ENCODE data around the gene SUOX.
A peak's percentile ranks its signal among the peaks of the same experiment; 100 is the strongest.
"Not testable (repeated sequence)": the region's sequence is repeated elsewhere in the genome, so short reads cannot be mapped to it uniquely, and the experiment has no call there.

SUOX gene

DNA sequence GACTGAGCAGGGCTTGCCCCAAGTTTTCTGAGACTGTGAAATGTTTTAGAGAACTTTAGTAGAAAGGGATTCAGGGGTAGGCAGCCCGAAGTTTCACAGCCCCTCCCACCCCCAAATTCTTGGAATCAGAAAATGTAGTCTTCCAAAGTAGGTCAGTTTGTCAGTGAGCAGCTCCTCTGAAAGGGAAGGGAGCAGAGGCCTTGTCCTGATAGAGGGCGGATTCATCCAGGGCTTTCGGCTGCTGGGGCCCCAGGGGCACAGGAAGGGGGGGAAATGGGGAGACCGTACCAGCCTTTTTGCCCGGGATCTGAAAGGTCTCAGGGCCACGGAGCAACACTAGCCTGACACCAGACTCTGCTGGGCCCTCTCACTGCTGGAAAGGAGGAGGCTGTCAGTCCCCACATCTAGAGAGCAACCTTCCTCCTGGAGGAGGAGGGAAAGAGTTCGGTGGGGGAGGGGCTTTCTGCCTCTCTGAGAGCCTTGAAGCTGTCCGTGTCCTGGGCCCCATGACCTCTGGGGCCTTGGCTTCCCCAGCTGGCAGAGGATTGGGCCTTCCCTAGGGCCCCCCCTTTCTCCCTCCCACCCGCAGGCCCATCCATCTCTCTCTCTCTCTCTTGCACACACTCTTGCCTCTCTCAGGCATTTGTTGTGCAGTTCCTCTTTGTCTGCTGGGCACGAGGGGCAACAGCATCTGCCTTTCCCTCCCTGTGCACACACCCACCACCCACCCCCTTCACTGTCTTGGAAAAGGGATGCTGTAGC, 23.5 kb downstream of the SUOX start, which contains the start of gene IKZF4:
Gene IKZF4 (plus strand): TSS at position 621 of the 762 bp plus-strand sequence. CDS start 451 bp downstream, outside the sequence.
- DNase-seq (ENCODE audit: low read depth in 2 of 2), result no peak

DNA sequence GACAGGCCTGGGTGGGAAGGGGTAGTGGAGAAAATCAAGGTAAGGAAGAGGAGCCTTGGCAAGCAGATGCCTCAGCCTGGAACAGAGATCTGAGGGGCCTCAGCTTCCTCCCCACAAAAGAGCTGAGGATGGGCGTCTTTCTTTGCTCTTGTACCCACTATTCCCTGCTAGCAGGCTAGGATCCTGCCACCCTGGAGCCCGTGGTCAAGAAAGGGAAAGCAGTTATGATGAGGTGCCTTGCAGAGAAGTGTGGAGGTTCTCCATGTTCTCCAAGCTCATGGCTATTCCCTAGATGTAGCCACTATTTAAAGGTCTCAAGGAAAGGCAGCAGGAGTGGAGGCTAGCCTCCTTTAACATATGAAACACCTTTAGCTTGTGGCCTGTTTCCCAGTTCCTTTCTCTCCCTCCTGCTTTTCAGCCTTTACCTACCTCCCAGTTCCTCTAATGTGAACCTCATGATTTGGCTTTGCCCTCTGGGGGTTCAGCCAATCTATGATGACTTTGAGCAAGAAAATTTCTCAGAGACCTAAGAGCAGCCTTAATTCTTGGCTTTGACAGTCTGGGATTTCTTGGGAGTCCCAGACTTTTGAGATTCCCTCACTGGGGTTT, 24.9 kb downstream of the SUOX start:
- no peak for DNase-seq (ENCODE audit: low read depth in 2 of 2)

DNA sequence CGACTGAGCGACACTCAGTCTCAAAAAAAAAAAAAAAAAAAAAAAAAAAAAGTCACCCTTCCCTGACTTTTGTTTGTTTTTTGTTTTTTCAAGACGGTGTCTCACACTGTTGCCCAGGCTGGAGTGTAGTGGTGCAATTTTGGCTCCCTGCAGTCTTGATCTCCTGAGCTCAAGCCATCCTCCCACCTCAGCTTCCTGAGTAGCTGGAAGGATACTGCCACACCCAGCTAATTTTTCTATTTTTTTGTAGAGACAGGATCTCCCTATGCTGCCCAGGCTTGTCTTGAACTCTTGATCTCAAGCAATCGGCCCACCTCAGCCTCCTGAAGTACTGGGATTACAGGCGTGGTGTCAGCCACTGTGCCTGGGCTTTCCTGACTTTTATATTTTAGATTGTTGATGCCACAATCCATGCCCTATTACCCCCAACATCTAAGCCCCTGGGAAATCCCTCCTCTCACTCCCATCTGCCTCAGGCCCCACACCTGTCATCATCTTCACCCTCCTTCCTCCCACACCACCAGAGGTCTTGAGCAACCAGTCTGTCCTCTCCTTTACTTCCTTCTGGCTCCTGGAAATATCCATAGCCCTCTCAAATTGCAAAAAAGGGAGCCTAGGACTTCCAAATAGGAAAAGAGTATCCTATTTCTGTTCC, 31.6 kb downstream of the SUOX start:
- DNase-seq (ENCODE audit: low read depth in 2 of 2), result no peak

DNA sequence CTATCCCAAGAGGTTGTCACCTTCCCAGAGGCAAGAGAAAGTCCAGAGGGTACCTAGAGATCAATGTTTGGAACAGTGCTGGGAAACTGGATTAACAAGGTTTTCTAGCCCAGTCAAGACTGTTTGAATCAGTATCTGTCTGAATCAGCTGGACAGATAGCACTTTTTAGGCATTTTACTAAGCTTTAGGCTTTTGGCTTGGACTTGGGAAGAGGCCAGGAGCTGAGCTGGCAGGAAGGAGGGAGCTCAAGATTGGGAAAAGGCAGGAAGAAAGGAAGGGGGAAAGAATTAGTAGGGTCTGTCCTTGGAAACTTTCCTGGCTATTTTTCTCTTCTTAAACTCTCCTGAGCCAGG, 32.1 kb downstream of the SUOX start:
- DNase-seq (ENCODE audit: low read depth in 2 of 2), result no peak

DNA sequence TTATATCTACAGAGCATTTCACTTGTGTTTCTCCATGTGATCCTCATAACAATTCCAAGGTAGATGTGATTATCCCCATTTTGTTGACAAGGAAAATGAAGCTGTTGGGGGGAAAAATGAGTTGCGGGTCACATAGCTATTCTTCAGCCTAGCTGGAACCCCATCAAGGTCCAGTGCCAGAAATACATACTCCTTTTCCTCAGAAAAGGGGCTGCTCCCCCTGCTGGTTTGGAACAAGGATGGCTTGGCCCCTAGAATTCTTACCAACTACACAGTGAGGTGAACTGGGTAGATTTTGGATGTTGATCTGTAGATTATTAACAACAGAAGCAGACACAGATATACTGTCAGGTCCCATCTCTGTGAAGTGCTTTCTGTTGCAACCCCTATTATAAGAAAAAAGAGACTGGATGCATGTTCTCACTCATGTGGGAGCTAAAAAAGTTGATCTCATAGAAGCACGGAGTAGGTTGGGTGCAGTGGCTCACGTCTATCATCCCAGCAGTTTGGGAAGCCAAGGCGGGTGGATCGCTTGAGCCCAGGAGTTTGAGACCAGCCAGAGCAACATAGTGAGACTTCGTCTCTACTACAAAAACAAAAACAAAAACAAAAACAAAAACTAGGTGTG, 32.7 kb downstream of the SUOX start:
- no peak for DNase-seq (ENCODE audit: low read depth in 2 of 2)

DNA sequence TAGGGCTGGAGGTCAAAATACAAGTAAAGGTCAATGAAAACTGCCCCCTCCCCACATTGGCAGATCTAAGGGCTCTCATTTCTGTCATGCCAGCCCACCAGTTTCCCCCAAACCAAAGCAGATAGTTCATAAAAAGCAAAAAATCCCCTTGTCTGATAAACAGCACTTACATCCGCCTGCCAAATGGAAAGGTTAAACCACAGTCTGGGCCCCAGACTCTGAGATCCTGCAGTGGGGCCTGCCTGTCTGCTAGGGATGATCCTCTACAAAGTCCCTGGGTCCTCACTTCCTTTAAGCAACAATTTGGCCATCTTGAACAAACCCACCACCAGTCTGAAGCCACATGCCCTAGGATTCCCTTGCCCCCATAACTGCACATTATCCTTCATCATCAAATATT, 34.9 kb downstream of the SUOX start:
- no peak for DNase-seq (ENCODE audit: low read depth in 2 of 2)

DNA sequence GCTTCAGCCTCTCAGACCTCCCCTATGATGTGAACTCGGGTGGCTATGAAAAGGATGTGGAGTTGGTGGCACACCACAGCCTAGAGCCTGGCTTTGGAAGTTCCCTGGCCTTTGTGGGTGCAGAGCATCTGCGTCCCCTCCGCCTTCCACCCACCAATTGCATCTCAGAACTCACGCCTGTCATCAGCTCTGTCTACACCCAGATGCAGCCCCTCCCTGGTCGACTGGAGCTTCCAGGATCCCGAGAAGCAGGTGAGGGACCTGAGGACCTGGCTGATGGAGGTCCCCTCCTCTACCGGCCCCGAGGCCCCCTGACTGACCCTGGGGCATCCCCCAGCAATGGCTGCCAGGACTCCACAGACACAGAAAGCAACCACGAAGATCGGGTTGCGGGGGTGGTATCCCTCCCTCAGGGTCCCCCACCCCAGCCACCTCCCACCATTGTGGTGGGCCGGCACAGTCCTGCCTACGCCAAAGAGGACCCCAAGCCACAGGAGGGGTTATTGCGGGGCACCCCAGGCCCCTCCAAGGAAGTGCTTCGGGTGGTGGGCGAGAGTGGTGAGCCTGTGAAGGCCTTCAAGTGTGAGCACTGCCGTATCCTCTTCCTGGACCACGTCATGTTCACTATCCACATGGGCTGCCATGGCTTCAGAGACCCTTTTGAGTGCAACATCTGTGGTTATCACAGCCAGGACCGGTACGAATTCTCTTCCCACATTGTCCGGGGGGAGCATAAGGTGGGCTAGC, 37.7 kb downstream of the SUOX start:
- no peak for DNase-seq (ENCODE audit: low read depth in 2 of 2)

DNA sequence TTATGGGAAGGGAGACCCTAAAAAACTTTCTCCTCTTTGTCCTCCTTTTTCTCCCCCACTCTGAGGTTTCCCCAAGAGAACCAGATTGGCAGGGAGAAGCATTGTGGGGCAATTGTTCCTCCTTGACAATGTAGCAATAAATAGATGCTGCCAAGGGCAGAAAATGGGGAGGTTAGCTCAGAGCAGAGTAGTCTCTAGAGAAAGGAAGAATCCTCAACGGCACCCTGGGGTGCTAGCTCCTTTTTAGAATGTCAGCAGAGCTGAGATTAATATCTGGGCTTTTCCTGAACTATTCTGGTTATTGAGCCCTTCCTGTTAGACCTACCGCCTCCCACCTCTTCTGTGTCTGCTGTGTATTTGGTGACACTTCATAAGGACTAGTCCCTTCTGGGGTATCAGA, 40.1 kb downstream of the SUOX start:
- no peak for DNase-seq (ENCODE audit: low read depth in 2 of 2)

DNA sequence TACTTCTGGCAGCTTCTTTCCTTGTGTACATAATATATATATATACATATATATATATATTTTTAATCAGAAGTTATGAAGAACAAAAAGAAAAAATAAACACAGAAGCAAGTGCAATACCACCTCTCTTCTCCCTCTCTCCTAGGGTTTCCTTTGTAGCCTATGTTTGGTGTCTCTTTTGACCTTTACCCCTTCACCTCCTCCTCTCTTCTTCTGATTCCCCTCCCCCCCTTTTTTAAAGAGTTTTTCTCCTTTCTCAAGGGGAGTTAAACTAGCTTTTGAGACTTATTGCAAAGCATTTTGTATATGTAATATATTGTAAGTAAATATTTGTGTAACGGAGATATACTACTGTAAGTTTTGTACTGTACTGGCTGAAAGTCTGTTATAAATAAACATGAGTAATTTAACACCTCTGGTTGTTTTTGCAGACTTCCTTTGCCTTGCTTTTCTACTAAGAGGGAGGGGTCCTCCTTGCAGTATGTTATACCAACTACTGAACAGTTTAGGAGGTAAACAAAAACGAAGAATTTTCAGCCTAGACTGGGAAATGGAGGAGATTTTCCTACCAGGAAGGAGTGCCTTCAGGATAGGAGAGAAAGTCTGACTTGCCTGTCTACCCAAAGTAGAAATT, 41.1 kb downstream of the SUOX start:
- DNase-seq (ENCODE audit: low read depth in 2 of 2), result no peak

DNA sequence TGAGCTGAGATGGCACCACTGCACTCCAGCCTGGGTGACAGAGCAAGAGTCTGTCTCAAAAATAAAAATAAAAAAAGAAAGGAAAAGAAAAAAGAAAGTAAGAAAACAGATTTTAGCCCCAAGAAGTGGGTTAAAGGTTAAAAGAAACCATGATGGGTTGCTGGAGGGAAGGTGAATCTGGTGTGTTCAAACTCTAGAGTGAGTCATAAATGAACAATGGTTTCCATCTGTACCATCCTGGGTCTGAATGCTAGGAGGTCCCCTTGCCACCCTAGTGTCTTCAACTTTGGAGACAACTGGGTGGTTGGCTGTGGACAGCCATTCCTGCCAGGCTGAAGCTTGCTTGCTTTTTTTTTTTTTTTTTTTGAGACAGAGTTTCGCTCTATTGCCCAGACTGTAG, 43.1 kb downstream of the SUOX start:
- DNase-seq (ENCODE audit: low read depth in 2 of 2), result no peak

DNA sequence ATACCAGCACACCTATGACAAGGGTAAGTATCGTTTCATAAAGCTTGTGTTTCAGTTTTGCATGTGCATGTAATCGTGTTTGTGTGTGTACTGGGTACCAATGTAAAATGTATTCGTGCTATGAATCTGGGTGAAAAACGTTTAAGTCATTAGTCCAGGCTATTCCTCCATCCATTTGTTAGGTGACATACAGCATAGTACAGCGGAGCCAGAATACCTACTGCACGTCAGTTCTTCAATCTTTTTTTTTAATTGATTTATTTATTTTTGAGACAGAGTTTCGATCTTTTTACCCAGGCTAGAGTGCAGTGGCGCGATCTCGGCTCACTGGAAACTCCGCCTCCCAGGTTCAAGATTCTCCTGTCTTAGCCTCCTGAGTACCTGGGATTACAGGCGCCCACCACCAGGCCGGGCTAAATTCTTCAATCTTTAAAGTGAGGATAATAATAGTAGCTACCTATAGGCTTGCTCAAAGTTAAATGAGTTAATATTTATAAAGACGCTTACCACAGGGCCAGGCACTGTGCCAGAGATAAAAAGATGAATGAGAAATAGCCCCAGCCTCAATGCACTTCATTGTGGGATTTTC, 44.0 kb downstream of the SUOX start:
- DNase-seq (ENCODE audit: low read depth in 2 of 2), result no peak

DNA sequence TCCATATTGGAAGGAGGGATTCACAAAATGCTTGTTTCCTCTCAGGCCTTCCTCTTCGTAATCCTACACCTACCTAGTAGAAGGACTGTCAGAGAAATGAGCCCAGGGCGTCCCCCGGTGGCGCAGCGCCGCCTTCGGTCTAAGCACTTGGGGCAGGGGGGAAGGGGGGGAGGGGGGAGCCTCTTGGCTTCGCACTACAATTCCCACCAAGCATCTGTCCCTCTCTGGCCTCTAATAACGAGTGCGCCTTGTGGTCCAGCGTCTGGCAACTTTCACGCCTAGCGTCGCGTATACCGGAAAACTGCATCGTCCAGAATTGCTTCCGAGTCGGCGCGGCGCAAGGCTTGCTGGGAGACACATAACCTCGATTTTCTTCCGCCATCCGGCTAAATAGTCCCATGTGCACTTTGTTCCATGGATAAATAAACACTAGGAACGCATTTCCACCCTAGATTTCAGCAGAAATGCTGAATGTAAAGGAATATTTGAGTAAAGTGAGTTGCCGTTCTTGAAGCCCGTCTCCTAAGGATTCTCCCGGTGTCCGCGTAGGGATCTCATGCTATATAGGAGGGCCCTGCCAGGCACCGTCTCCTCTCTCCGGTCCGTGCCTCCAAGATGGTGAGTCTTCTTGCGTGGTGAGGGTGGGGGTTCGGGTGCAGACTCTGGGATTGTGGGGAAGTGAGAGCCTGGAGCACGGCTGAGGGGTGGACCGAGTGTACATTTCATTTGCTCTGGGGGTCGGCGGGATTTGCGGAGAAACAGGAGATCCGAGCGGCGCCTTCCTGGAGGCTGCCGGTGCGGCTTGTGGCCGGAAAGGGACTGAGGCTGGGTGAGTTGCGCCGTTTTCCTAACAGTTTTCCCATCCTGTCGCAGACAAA, 44.7 kb downstream of the SUOX start, which contains the start of gene RPS26:
Gene RPS26 (plus strand): TSS at position 367 of the 878 bp plus-strand sequence. CDS start 249 bp downstream, at position 616.
- DNase-seq (ENCODE audit: low read depth in 2 of 2), result peak; percentile 76 to 84

DNA sequence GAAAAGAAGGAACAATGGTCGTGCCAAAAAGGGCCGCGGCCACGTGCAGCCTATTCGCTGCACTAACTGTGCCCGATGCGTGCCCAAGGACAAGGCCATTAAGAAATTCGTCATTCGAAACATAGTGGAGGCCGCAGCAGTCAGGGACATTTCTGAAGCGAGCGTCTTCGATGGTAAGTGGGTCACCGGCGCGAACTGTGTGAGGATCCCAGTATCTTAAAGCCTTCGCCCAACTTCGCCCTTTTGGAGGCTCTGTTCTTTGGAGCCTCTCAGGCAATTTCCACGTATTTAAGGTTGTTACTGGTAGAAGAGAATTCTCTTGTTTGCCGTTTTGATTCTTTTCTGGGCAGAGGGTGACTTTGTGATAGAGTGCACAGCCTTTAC, 45.3 kb downstream of the SUOX start:
- not testable (repeated sequence) for DNase-seq (ENCODE audit: low read depth in 2 of 2)

DNA sequence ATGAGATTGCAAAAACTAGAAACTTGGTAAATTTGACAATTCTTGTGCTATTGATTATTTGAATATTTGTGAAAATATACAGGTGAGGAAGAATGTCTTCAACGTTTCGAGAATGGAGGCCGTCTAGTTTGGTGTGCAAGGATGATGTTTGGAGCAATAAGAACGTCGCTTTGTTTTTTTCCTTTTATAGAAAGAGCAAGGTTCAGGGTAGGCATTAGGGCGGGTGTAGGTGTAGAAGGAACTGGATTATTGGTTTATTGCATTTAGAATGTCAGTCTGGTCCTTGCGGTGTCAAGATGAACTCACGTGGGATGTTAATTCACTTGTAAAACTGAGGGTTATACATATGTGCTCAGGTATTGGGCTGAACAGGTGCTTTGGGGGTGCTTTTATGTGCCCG, 45.8 kb downstream of the SUOX start:
- DNase-seq (ENCODE audit: low read depth in 2 of 2), result no peak

DNA sequence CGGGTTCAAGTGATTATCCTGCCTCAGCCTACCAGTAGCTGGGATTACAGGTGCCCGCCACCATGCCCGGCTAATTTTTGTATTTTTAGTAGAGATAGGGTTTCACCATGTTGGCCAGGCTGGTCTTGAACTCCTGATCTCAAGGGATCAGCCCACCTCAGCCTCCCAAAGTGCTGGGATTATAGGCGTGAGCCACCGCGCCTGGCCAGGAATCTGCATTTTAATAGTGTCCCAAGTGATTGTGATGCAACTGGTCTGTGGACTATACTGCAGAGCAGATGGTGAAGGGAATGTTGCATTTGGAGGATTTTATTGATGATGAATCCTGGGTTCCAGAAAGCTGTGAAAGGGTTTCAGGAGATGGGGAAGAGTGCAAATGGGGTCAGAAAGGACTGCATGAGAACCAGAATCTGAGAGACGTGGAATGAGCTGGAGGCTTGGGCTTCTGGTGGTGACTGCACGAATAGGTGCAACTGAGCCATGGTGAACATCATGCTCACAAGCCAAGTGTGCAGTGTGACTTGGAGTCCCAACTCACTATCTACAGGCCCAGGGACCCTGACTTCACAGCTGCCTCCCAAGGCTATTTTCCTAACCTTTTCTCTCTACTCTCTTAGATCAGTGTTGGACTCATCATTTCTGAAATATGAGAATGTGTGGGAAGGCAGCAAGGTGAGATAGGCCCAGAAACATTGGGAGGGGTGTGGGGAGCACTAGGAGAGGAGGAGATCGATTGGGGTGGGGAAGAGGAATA, 49.1 kb downstream of the SUOX start:
- DNase-seq (ENCODE audit: low read depth in 2 of 2), result no peak

DNA sequence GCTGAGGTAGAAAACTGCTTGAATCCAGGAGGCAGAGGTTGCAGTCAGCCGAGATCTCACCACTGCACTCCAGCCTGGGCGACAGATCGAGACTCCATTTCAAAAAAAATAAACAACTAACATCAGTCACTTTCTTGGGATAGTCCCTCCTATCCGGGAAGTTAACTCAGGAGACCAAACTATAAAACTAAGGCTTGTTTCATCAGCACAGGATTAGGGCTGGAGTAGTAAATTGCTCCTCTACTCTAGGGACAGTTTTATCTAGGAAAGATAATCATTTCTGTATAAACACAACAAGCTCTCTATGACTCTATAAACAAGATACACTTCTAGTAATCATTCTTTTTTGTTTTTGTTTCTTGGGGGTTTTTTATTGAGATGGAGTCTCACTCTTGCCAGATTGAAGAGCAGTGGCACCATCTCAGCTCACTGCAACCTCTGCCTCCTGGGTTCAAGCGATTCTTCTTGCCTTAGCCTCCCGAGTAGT, 56.4 kb downstream of the SUOX start:
- DNase-seq (ENCODE audit: low read depth in 2 of 2), result no peak
